ENCODE measurements around the gene DIS3L. TPM values are rescaled to one million over a fixed set of nuclear protein-coding genes. Genes with fewer than 3 reads are reported as not detected.

Gene DIS3L
- total and polyA plus RNA-seq, 2 of the 4 experiments (the other 2 are of a cell fraction), result 5.1 to 14.5 TPM

DNA sequence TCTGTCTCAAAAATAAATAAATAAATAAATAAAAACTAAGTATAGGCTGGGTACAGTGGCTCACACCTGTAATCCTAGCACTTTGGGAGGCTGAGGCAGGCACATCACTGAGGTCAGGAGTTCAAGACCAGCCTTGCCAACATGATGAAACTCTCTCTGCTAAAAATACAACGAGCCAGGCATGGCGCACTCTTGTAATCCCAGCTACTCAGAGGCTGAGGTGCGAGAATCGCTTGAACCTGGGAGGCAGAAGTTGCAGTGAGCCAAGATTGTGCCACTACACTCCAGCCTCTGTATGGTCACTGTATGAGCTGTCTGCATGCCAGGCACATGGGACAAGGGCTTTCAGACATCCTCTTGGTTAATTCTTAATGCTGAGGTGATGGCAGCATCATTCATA lies 34.4 kb downstream of the DIS3L start:
- no peaks in the 10 kb centered on the region for H3K4me1 ChIP-seq (ENCODE audit: control insufficient read depth, insufficient read depth, low read length)
- no peak overlapping the region for H2BK120ac ChIP-seq (ENCODE audit: low read depth, low read length)
- H3K4ac ChIP-seq (ENCODE audit: low read depth, low read length), result no peak overlapping the region
- intact Hi-C loops (cut with micrococcal nuclease), result no loop called here
- H3K4me2 ChIP-seq (ENCODE audit: low read depth, low read length), result no peak overlapping the region
- no peak overlapping the region for H2AK5ac ChIP-seq (ENCODE audit: low read depth, low read length)
- POLR2A ChIA-PET (ENCODE audit: unreplicated experiment), result no interaction called here
- H3K9me1 ChIP-seq (ENCODE audit: insufficient read depth, low read length), result peaks cover 3% of the 10 kb centered on the region; the same call in 1 of the 2 replicates
- H3K27me3 ChIP-seq (ENCODE audit: control insufficient read depth, insufficient read depth, low read length), result no peaks in the 10 kb centered on the region
- no peak overlapping the region for H2AFZ ChIP-seq (replicated peaks; ENCODE audit: low read length, poor library complexity)
- no peak overlapping the region for H2BK20ac ChIP-seq (ENCODE audit: low read depth, low read length)
- TF ChIP-seq MAFK (IDR thresholded peaks at IDR 0.05; ENCODE audit: low read depth, low read length) (no peak), RCOR1 (IDR thresholded peaks at IDR 0.05; ENCODE audit: insufficient replicate concordance, low read length) (no peak), BHLHE40 (IDR thresholded peaks at IDR 0.05; ENCODE audit: low read depth, low read length) (no peak), MXI1 (IDR thresholded peaks at IDR 0.05; ENCODE audit: borderline replicate concordance, low read depth, low read length) (no peak), MAZ (IDR thresholded peaks at IDR 0.05; ENCODE audit: borderline replicate concordance, low read depth, low read length) (no peak), POLR2A (IDR thresholded peaks at IDR 0.05; ENCODE audit: low read depth, low read length) (no peak)
- dilution Hi-C loops (cut with HindIII; ENCODE audit: low sequenced_read_pairs, unreplicated experiment), result no loop called here
- no peak overlapping the region for H3K14ac ChIP-seq (replicated peaks; ENCODE audit: low read depth, low read length)
- no peak overlapping the region for H3K23ac ChIP-seq (ENCODE audit: low read depth, low read length)
- H4K8ac ChIP-seq (ENCODE audit: low read depth in 2 of 2, low read length in 2 of 2), result no peak overlapping the region
- H3K56ac ChIP-seq (ENCODE audit: extremely low read depth, insufficient read depth, low read length), result no peak overlapping the region; the same call in 1 of the 2 replicates
- H2BK15ac ChIP-seq (ENCODE audit: low read depth, low read length), result no peak overlapping the region
- no peak overlapping the region for H3K27ac ChIP-seq (ENCODE audit: insufficient read depth, low read length)
- H2AK9ac ChIP-seq (replicated peaks; ENCODE audit: low read depth, low read length, poor library complexity), result no peak overlapping the region
- ATAC-seq (ENCODE audit: low read depth) (no peak), DNase-seq (no peak)
- CTCF ChIA-PET, result no interaction called here
- no peak overlapping the region for H3K4me3 ChIP-seq (ENCODE audit: insufficient read depth, low read depth, low read length)
- H3K9me3 ChIP-seq (ENCODE audit: control insufficient read depth, insufficient read depth, low read length), result no peaks in the 10 kb centered on the region
- H3K79me1 ChIP-seq (ENCODE audit: low read depth in 1 of 2, low read length in 2 of 2), result no peaks in the 10 kb centered on the region; a peak in 1 of 4 replicates
- peaks cover 23% of the 10 kb centered on the region for H3K36me3 ChIP-seq (ENCODE audit: control insufficient read depth, insufficient read depth, low read length)
- WGBS, 2 experiments (ENCODE audit: extremely low coverage in 2 of 2, insufficient read length in 1 of 2), result 100% methylated on average over 1 of the region's 4 CpGs; no CpG with 5 or more reads in 1 of the 2 experiments
- no peak overlapping the region for H3K9ac ChIP-seq (ENCODE audit: low read depth, low read length)
- no peak overlapping the region for H4K91ac ChIP-seq (ENCODE audit: insufficient read depth, low read depth, low read length)
- no peaks in the 10 kb centered on the region for H4K20me1 ChIP-seq (ENCODE audit: insufficient read depth, low read length)
- in situ Hi-C loops (cut with MboI; ENCODE audit: low sequenced_read_pairs), result no loop called here
- H3K18ac ChIP-seq (ENCODE audit: low read depth, low read length), result no peak overlapping the region
- BruUV-seq (replicated peaks), result no TSS peak
- H2BK5ac ChIP-seq (ENCODE audit: low read depth, low read length, poor library complexity, severe bottlenecking), result no peak overlapping the region
- H4K5ac ChIP-seq (ENCODE audit: low read depth, low read length), result no peak overlapping the region

Measured in IMR-90 (cell line).